HuH-7 (cell line): ENCODE results near the gene TPST2.
A peak's percentile ranks its signal among the peaks of the same experiment; 100 is the strongest.

Source experiments
- DNase-seq: peaks from one replicate; pipeline ENCODE4 v3.0.0; 2011; ENCODE audit warnings: low spot score

Gene TPST2

DNA sequence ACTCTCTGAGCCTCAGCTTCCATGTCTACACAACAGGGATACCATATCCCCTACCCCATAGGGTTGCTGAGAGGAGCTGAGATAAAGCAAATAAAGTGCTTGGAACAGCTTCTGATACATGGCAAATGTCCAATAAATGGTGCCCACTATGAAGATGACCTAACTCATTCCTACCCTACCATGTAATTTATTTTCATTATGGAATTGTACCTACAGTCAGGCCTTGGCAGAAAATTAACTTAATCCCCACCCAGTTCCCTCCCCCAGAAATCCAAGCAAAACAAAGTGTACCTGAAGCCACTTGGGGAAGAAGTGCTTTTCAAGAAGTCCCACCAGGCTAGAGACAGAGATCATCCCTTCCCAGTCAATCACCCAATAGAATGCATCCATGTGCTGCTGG, 95.4 kb downstream of the TPST2 start:
- DNase-seq = no peak

DNA sequence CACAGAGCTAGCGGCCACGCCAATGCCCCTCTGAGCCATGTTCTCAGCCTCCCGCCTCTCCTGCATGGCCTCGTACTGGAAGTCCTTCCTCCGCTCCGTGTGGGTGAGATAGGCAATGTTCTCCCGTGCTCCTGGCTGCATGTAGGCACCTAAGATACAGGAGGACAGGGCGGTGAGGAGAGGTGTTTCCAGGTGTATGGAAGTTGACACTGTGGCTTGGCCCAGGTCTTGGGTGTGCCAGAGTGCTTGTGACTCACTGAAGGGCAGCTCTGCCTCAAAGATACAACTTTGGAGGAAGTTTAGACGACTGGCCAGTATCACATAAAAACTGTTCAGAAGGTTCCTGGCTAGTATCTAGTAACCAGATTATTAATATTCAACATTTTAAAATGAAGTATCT, 97.7 kb downstream of the TPST2 start:
- DNase-seq = no peak

DNA sequence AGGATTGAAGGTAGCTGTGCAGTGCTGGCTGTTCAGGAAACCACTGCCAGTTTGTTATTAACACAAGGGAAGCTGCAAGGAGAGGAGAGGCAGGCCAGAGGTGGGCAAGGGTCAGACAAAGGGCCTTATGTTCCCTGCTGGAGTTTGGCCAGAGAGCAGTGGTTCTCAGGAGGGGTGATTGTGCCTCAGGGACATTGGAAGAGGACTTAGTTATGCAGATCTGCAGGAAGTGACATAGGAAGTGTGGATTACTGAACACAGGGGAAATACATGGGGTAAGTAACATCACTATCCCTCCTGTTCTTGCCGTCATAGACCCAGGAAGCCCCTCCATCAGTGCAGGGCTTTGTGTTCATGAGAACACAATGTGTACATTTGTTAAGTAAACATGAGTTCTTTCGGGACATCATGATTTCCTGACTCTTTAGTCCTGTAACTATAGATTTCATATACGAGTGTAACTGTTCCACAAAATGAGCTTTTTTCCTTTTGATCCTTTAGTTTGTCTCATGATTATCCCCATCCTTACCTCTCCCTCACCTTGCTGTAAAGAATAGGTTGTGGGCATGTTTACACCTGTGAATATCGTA, 100.4 kb downstream of the TPST2 start:
- peak; percentile 18 for DNase-seq

DNA sequence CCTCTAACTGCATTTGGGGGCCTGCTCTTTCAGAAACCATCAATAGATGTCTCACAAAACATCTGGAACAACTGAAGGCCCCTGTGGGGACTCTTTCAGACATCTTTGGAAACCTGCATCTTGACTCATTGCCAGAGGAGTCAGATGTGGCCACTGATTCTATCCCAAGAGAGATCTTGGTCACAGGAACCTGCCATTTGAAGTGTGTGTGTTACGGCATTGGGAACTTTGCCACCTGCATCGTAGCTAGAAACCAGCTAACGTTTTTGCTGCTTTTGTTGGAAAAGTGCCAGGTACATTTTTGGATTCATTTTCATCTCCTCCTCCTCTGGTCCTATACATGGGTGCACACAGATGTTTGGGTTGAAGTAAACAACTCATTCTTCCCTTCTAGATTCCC, 101.9 kb downstream of the TPST2 start:
- no peak for DNase-seq

DNA sequence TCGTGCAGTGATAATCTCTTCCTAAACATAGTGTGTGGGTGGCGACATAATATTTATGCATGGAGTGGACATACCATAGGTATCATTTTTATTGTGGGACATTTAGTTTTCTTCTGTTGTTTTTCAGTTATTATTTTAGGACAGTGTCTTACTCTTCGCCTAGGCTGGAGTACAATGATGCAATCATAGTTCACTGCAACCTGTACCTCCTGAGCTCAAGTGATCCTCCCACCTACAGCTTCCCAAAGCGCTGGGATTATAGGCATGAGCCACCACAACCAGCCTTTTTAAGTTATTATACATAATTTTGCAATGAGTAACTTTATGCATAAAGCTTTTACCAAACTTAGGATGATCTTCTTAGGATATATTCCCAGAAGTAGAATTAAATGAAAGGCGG, 103.5 kb downstream of the TPST2 start:
- no peak for DNase-seq

DNA sequence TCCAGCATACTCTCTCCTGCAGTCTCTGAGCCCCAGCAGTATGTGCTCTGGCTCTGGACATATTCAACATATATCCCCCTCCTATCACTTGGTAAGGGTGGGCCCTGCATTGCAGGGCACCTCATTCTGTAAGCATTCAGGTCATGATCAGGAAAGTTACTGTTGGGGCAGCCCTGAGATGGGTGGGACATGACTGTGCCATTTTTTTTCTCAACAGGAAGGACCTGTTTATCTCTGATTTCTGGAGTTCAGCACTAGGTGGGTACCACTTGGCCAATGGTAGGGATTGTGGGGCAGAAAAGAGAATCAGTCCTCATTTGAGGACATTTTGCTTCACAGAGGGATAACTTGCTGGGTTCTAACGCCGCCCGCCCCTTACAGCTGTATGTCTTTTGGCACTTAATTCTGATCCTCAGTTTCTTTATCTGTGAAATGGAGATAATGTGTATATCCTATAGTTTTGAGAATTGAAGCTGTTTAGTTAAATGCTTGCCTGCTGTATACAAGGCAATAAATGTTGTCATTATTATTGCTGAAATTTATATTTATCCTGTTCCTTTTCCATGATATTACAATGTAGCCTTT, 104.0 kb downstream of the TPST2 start:
- DNase-seq = no peak

DNA sequence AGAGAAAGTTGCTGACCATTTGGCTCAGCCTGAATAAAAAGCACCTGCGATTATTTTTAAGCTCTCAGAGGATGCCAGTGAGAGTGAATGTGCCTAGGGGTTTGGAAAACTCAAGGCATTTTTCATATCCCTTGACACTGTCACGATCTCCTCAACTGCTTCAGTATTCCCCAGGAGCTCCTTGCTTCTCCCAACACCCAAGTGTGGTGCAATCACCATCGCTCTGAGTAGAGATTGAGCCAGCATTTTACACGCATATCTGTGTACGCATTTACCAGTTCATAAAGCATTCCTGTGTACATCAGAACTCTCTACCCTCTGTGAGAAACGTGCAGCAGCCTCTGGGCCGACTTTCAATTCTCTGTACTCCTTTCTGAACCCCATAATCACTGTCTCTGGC, 104.9 kb downstream of the TPST2 start:
- no peak for DNase-seq

DNA sequence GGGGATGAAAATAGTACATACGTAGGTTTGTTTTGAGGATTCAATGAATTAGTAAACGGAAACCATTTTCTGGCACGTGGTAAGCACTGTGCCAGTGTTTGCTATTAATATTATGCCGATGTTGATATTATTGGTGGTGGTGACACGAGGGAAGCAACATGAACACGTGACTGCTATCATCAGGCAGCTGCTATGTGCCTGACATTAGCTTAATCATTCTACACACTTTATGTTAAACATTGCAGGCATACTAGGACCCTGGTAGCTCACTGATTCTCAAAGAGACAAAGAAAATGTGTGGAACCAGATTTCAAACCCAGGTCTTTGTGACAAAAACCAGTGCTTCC, 105.6 kb downstream of the TPST2 start:
- no peak for DNase-seq

DNA sequence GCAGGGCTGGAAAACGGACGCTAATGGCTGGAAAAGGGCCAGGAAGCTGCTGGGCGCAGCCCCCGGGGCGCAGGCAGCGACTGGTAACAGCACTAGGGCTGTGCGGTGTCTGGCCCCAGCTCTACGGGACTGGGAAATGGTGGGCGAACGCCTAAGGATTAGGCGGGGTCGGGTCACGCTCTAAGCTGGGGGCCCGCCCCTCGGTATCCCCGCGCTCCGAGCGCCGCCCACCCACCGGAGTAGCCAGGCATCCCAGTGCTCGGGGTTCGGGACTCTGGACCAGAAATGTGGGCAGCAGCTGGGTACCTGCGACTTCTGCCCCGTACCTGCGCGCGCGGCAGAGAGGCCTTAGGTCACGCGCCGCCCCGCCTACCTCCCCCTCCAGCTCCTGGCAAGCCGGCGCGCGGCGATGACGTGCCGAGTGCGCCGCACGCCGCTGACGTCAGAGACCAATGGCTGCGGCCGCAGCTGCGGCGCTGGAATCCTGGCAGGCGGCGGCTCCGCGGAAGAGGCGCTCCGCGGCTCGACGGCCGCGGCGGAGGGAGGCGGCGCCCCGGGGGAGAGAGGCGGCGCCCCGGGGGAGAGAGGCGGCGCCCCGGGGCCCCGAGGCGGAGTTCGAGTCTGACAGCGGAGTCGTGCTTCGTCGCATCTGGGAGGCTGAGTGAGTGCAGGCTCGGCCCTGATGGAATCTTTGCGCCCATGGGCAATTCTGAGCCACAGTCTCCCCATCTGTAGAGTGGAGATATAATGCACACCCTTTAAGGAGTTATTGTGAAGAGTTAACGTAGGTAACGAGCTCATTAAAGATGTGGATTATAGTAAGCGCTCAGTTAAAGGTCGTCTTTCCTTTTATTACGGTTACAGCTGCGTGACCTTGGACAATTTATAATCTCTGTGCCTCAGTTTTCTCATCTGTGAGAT, 106.2 kb downstream of the TPST2 start, which contains the start of the genes HPS4 and SRRD:
Gene HPS4, minus strand, starts transcription at position 345 of the 921 bp plus-strand sequence. CDS start 2,021 bp downstream, outside the sequence.
Gene SRRD, plus strand, starts transcription at position 439 of the 921 bp plus-strand sequence. Its CDS starts 14 bp downstream, at position 453.
- DNase-seq = peak; percentile 82

DNA sequence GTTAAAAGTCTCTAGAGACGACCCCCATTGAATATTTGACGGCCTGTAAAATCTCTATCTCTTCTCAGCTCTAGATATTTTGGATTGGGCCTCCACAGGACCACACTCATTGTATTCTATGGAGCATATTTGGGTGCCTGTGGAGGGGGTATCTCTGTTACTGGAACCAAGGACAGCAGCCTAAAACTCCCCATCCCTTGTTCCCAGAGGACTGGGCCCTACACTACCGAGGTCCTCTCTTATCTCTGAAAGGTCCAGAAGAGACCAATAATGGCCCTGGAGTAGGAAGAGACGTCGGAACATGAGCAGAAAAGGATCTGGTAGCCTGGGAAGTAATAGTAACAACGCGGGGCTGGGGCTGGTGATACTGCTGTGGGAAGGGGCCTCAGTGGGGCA, 106.9 kb downstream of the TPST2 start:
- DNase-seq = no peak

DNA sequence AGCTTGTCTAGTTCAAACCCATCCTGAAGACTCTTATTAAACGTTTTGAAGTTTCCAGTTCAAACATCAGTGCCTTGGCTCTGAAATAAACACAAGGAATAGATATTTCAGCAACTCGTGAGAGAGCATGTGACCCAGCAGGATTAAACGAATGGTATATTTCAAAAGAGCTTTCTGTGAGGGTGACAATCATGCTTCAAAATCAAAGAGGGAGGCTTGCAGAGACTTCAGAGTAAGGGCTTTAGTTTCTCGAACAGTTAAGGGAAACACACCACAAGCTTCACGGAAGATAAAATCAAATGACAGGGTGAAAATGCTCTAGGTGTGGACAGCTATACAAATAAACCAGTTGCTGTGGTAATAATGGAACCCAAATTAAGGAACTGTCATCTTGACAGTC, 107.8 kb downstream of the TPST2 start:
- DNase-seq = no peak

DNA sequence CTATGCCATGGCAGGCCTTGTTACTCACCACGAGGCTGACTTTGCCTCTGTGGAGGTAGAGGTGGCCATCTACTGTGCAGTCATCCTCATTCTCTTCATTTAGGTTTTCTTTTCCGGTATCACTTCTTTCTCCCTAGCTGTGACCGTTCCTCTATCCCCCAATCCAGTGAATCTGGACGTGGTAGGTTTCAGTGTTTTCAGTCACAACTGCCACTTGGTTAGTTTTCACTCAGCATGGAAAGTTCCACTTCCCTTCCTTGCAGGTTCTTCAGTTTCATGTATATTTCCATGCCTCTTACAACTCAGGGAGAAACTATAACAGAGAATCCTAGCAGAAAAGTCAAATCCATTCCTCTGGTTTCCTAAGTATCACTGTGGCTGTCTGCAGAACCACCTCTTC, 108.2 kb downstream of the TPST2 start:
- DNase-seq = no peak

DNA sequence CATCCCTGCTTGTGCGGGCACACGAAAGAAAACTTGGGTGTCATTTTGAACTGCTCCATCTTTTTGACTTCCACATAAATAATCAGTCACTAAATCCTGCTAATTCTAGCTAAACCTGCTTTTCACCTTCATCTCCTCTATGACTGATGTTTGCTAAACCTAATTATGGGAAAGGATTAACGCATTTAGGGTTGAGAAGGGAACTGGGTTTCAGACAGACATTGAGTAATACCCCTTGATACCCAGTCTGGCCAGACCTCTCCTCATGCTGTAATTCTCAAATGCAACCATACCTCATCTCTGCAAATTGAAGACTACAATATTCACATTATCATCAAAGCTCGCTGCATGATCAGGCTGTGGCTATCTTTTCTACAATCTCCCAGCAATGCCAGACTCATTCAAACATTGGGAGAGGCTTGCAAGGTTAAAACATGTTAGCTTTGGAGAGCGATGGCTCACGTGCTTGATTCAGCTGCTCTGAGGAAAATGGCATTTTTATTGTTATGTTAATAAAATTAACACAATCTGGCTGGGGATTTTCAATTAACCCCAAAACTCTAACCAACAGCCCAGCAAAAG, 108.7 kb downstream of the TPST2 start:
- DNase-seq = no peak

DNA sequence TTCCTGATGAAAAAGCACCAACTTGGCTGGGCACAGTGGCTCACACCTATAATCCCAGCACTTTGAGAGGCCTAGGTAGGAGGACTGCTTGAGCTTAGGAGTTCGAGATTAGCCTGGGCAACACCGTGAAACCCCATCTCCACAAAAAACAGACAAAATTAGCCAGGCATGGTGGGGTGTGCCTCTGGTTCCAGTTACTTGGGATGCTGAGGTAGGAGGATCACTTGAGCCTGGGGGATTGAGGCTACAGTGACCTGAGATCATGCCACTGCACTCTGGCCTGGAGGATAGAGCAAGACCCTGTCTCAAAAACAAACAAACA, 109.4 kb downstream of the TPST2 start:
- DNase-seq = no peak

DNA sequence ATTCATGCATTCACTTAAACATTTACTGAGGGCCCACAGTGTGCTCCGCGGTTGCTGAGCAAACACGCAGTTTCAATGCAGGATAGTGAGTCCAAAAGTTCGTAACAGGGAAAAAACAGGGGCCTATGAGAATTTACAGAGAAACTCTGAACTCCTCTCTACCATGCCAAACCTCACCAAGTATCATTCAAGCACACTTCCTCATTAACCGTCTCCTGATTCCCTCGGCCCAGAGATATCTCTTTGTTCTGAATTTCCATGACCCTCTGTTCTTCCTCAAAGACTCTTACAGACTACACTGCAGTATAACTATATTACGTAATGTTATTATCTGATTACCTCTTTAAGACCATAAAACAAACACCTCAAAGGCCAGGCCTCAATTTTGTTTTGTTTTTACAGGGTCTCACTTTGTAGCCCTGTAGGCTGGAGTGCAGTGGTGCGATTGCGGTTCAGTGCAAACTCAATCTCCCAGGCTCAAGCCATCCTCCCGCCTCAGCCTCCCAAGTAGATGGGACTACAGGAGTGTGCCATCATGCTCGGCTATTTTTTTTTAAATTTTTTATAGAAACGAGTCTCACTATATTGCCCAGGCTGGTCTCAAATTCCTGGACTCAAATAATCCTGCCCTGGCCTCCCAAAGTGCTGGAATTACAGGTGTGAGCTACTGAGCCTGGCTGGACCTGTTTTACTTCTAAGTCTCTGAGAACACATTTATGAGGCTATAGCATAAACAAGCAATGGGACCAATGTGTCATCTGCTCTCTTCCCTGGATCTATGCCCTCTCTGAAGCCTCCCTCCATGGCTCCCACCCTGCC, 109.9 kb downstream of the TPST2 start:
- DNase-seq = peak; percentile 37

DNA sequence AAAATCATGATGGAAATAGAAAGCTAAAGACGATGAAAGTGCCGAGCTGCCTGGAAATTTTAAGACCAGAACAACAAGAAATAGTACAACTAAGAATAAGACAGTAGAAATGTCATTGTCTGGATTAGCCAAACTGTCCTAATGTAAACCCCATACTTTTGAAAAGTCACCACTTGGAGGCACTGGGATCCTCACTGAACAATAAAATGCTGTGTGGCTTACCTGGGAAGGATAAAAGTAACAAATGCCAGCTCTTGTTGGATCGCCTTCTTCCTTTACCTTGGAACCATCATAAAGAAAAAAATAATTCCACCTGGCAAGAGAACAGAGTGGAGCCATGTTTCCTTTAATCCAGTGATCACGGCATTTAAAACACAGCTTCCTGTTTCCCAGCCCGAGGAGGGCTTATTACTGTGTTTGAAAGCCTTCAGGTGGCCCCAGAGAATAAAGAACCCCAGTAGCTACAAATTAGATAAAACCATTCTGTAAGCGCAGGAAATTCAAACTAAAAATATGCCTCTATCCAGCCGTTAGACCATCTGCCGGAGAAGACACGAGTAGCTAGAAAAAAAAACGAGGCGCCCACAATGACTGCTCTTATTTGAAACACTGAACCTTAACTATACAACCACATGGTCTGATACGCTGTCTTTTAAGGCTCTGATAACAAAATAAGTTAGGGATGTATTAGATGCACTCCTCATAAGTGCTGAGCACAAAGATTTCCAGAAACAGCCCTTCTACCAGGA, 110.7 kb downstream of the TPST2 start:
- DNase-seq = no peak

DNA sequence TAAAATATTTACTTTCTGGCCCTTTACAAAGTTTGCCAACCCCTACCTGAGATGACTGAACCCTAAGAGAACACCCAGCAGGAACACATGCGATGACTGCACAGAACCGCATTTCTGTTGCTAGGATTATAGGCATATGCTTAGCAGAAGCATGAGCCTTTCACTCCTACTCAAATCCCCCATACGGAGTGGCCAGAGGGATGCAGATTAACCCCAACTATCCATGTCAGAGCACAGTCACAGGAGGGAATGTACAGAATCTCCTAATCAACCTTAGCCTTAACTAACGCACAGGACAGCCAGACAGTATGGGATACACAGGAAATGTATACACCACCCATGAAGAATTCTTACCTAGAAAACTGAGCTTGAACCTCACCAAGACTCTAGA, 112.6 kb downstream of the TPST2 start:
- DNase-seq = no peak

DNA sequence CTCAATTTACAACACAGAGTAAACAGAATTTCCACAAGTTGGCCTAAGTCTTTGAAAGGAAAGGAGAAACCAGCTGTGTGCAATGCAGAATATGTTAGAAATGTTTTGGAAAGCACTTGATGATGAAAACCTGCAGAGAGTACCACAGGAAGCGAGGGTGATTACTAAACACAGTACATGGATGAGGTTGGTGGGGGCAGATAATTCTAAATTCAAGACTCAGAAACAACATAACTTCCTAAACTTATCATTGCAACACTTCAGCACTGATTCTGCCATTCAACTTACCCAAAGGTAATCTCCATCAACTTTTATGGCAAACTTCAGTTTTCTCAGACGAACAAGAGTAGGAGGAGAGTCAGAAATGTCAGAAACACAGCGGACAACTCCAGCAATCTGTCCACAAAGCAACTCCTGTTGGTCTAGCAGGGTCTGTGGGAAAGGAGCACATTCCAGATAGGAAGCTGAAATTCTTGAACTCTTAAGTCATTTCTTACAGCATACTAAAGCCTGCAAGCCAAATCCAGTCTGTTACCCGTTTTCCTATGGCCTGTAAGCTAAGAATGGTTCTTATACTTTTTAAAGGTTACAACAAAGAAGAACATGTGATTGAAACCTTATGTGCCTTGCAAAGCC, 113.1 kb downstream of the TPST2 start:
- DNase-seq = no peak

DNA sequence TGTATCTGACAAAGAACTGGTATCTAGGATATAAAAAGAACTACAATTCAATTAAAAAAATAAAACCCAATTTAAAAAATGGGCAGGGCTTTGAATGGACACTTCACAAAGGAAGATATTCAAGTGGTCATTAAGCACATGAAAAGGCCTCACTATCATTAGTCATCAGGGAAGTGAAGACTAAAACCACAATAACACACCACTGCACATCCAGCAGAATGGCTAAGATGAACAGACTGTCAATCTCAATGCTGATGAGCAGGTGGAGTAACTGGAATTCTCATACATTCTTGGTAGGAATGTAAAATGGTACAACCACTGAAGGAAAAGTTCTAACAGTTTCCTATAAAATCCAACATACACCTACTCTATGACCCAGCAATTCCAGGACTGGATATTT, 115.2 kb downstream of the TPST2 start:
- DNase-seq = no peak
